Measurements from ENCODE around the gene PUM1. TPM values are rescaled to one million over a fixed set of nuclear protein-coding genes. Genes with fewer than 3 reads are reported as not detected.
A peak's percentile ranks its signal among the peaks of the same experiment; 100 is the strongest.

PUM1 gene
- total and polyA plus RNA-seq, 12 donors = 22.6 to 167 (median 91.5) TPM

DNA sequence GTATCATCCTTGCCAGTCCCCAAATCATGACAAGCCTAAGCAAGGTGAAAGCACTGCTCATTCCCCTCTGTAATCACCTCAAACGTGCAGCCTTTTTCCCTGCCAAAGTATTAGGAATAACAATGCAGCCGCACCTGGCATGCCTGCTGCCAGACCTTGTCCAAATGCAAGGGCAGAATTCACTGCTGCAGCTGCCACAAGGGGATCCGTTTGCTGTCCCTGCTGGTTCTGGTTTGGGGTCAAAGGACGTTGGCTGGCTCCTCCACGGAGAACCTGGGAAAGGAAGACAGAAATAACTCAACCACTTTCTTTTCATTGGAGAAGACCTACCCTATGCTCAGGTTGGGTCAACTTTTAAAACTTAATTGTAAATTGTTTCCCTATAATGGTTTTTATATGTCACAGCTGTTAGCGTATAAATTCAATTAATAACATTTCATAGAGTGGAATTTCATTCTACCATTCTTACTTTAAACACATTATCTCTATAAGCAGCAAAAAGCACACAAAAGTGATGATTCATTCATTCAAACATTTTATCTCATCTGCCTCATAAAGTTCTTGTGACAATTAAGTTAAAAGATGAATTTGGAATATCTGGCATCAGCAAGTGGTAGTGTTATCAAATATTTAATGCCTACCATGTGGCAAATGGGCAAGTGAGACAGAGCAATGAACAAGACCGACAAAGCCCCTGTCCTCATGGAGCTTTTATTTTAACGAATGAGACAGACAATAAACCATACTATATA is 97.1 kb downstream of the PUM1 start:
- Histone ChIP-seq H3K9me3 (replicated peaks in 1 of 3) (no peaks in the 10 kb centered on the region), H3K27ac (no peak overlapping the region), H3K36me3 (replicated peaks in 1 of 2) (peaks cover 0 to 49% of the 10 kb centered on the region in 2 donors), H3K4me3 (no peak overlapping the region), H3K27me3 (no peaks in the 10 kb centered on the region), H3K4me1 (replicated peaks in 1 of 2) (peaks cover 23 to 51% of the 10 kb centered on the region in 2 donors)
- intact Hi-C loops (cut with DNase I) = loop anchor here in 1 of 2 donors (10.0 kb wide), 1 partner anchor 86 kb away; no protein-coding TSS in a partner anchor
- DNase-seq = no peak
- TF ChIP-seq, protein P1, sequence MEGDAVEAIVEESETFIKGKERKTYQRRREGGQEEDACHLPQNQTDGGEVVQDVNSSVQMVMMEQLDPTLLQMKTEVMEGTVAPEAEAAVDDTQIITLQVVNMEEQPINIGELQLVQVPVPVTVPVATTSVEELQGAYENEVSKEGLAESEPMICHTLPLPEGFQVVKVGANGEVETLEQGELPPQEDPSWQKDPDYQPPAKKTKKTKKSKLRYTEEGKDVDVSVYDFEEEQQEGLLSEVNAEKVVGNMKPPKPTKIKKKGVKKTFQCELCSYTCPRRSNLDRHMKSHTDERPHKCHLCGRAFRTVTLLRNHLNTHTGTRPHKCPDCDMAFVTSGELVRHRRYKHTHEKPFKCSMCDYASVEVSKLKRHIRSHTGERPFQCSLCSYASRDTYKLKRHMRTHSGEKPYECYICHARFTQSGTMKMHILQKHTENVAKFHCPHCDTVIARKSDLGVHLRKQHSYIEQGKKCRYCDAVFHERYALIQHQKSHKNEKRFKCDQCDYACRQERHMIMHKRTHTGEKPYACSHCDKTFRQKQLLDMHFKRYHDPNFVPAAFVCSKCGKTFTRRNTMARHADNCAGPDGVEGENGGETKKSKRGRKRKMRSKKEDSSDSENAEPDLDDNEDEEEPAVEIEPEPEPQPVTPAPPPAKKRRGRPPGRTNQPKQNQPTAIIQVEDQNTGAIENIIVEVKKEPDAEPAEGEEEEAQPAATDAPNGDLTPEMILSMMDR (IDR thresholded peaks at IDR 0.05) = no peak
- no peak for TF ChIP-seq POLR2A (IDR thresholded peaks at IDR 0.05)
- WGBS, 4 donors = 75 to 82% (median 80%) methylated on average over 8 of the region's 8 CpGs

DNA sequence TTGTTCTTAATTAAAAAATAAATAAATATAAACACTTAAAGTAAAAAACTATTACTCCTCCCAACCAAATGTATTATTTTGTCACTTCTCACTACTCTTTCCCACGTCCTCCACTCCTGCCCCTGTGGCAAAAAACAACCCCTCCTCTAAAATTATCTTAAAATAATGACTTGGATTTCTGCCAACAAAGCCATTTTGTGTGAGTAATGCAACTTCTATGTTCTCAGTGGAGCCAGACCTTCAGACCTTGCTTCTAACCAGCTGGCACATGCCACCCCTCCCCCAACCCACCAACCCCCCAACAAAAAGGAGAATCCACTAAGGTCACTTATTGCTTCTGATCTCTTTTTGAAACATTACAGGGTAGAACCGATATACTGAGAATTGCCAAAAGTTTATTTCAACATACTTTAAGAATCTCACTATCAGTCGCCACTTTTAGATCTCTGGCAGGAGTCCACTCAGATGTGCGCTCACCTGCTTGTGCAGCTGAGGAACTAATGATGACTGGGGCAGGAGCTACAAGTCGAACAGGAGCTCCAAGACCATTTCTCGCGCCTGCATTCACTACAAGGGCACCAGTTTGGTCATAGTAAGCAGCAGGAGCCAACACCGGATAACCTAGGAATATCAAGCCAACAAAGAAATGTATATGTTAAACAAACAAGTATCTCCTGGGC is 98.7 kb downstream of the PUM1 start:
- WGBS, 4 donors = 44 to 55% (median 51%) methylated on average over 4 to 8 of the region's 8 CpGs
- Histone ChIP-seq H3K27ac (peak overlapping the region in 4 of 5 donors; percentile 2 to 80 (median 51)), H3K4me3 (no peak overlapping the region), H3K9me3 (replicated peaks in 1 of 3) (no peaks in the 10 kb centered on the region), H3K27me3 (no peaks in the 10 kb centered on the region), H3K36me3 (replicated peaks in 1 of 2) (peaks cover 0 to 64% of the 10 kb centered on the region in 2 donors), H3K4me1 (replicated peaks in 1 of 2) (peaks cover 23 to 58% of the 10 kb centered on the region in 2 donors)
- DNase-seq = peak; percentile 46 to 85 (median 78)
- intact Hi-C loops (cut with DNase I) = loop anchor here in 1 of 2 donors (10.0 kb wide), 1 partner anchor 88 kb away; no protein-coding TSS in a partner anchor
- TF ChIP-seq, protein P1 (IDR thresholded peaks at IDR 0.05) = no peak
- TF ChIP-seq POLR2A (IDR thresholded peaks at IDR 0.05) = no peak

DNA sequence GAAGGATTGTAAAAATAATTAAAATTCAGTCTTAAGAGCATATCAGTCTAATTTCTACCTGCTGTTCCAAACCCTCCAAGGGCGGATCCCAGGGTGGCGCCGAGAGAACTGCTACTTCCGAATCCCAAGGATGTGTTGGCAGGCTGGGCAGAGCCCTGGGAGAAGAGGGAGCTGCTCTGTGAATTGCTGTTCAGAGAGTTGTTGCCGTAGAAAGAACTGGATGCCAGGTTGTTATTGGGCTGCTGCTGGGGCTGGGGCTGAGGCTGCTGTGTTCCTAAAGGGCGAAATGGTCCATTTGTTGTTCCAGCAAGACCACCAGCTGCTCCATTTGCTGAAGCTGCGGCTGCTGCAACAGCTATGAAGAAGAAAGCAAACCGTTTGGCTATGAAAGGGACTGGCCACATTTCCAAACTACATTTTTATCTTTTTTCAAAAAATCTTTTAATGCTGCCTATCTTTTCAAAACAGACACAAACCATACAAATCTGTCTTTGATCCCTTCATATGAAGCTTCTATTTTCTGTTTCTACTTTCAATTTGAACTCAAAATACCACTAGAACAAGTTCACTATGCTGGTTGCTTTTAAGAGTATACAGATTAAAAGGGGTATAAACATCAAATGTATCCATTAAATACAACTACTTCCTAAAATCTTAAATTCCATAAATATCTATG is 99.5 kb downstream of the PUM1 start:
- WGBS, 4 donors = 72 to 79% (median 77%) methylated on average over 8 of the region's 8 CpGs
- no peaks in the 10 kb centered on the region for H3K27me3 ChIP-seq
- no peak for DNase-seq
- peaks cover 0 to 69% of the 10 kb centered on the region in 2 donors for H3K36me3 ChIP-seq (replicated peaks in 1 of 2)
- TF ChIP-seq, protein P1 (IDR thresholded peaks at IDR 0.05) = no peak
- TF ChIP-seq POLR2A (IDR thresholded peaks at IDR 0.05) = no peak
- peak overlapping the region in 3 of 5 donors; percentile 31 to 52 (median 50) for H3K27ac ChIP-seq
- H3K4me1 ChIP-seq (replicated peaks in 1 of 2) = peaks cover 23 to 58% of the 10 kb centered on the region in 2 donors
- intact Hi-C loops (cut with DNase I) = loop anchor here in 1 of 2 donors (10.0 kb wide), 1 partner anchor 89 kb away; no protein-coding TSS in a partner anchor
- H3K9me3 ChIP-seq (replicated peaks in 1 of 3) = no peaks in the 10 kb centered on the region
- no peak overlapping the region for H3K4me3 ChIP-seq

DNA sequence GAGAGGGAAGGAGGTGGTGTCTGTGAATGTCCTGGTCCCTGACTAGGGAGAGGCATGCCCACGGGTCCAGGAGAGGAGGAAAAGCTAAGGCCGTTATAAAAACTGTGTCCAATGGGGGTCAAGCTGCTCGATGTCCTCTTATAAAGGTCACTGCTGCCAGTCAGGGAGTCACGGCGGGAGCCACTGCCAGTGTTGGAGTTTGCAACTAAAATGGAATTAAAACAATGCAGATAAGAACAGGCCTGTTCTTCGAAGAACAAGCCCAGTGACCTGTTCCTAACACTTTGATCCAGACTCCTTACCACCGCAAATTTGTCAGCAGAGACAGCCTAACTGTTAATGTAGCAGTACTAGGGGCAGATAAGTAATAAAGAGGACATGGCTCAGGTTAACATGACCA is 100.8 kb downstream of the PUM1 start:
- H3K4me1 ChIP-seq (replicated peaks in 1 of 2) = peaks cover 23 to 53% of the 10 kb centered on the region in 2 donors
- peak overlapping the region in 3 of 5 donors; percentile 6 to 60 (median 30) for H3K27ac ChIP-seq
- H3K27me3 ChIP-seq = no peaks in the 10 kb centered on the region
- 30 to 54% (median 32%) methylated on average over 7 of the region's 7 CpGs for WGBS, 4 donors
- TF ChIP-seq POLR2A (IDR thresholded peaks at IDR 0.05) = no peak
- TF ChIP-seq, protein P1 (IDR thresholded peaks at IDR 0.05) = no peak
- H3K36me3 ChIP-seq (replicated peaks in 1 of 2) = peaks cover 0 to 78% of the 10 kb centered on the region in 2 donors
- no peak overlapping the region for H3K4me3 ChIP-seq
- H3K9me3 ChIP-seq (replicated peaks in 1 of 3) = no peaks in the 10 kb centered on the region
- peak in 6 of 7 donors; percentile 41 to 73 (median 62) for DNase-seq
- intact Hi-C loops (cut with DNase I) = loop anchor here in 1 of 2 donors (10.0 kb wide), 1 partner anchor 90 kb away; no protein-coding TSS in a partner anchor

Data from adrenal gland (tissue), 12 donors.